Adrenal gland (tissue), 5 donors: ENCODE measurements around the gene METTL24.

Experiments
- CTCF ChIP-seq, 6 experiments: fragments of 450-650 bp in 4 of 6; fragments of 200-600 bp in 2 of 6; sonication (generic) in 1 of 6; IDR thresholded peaks; 1 replicate in 5 of 6; 2 replicates in 1 of 6; pipeline versions ENCODE4 v1.5.1 to v1.8.0; 2016 to 2021; ENCODE audit warnings: antibody characterized with exemption in 6 of 6, mild to moderate bottlenecking in 2 of 6, moderate library complexity in 1 of 6
- POLR2A ChIP-seq, 2 donors: fragments of 450-650 bp; IDR thresholded peaks; one replicate each; pipeline ENCODE4 v1.6.1; 2017; ENCODE audit warnings: antibody characterized with exemption in 2 of 2, mild to moderate bottlenecking in 2 of 2, moderate library complexity in 1 of 2
- donor health status: DM: no; HTN: no; CAD: no.

GRCh38 chr6:110265273-110265672, 92.9 kb downstream of the METTL24 start:
- no peak for TF ChIP-seq CTCF (IDR thresholded peaks at IDR 0.05)
- no peak for TF ChIP-seq POLR2A (IDR thresholded peaks at IDR 0.05)
